Prostate gland (tissue), 2 donors: Measurements from ENCODE around the gene COA6. TPM values are rescaled to one million over a fixed set of nuclear protein-coding genes. Genes with fewer than 3 reads are reported as not detected.

Experiments used
- DNase-seq: peaks from one replicate; pipeline ENCODE4 v3.0.0-alpha.2; 2019; ENCODE audit warnings: low spot score
- H3K27ac ChIP-seq, 2 donors: fragments of 200-600 bp; sonication (generic); 2 replicates each; pipeline ENCODE4 v1.5.1; 2017 to 2019
- H3K27me3 ChIP-seq: fragments of 200-600 bp; sonication (generic); replicated peaks from 2 replicates; pipeline ENCODE4 v1.5.1; 2019; ENCODE audit not compliant: insufficient read depth
- H3K36me3 ChIP-seq, 2 donors: fragments of 200-600 bp; sonication (generic); 1 replicate in 1 of 2; 2 replicates in 1 of 2; pipeline versions ENCODE4 v1.5.1 to v1.8.1; 2017 to 2019
- H3K4me1 ChIP-seq: fragments of 200-600 bp; sonication (generic); replicated peaks from 2 replicates; pipeline ENCODE4 v1.5.1; 2019
- H3K4me3 ChIP-seq, 2 donors: fragments of 200-600 bp; sonication (generic); 2 replicates each; pipeline ENCODE4 v1.5.1; 2017 to 2019
- H3K9me3 ChIP-seq: fragments of 200-600 bp; sonication (generic); 2 replicates; pipeline ENCODE4 v1.5.1; 2017
- CTCF ChIP-seq, 4 experiments: fragments of 200-600 bp in 2 of 4; fragments of 450-650 bp in 2 of 4; sonication (generic) in 2 of 4; IDR thresholded peaks; 1 replicate in 3 of 4; 2 replicates in 1 of 4; pipeline ENCODE4 v1.5.1; 2016 to 2019; ENCODE audit warnings: antibody characterized with exemption in 4 of 4, mild to moderate bottlenecking in 2 of 4, moderate library complexity in 2 of 4
- POLR2A ChIP-seq: fragments of 450-650 bp; IDR thresholded peaks from one replicate; pipeline ENCODE4 v1.6.1; 2016; ENCODE audit warnings: antibody characterized with exemption, mild to moderate bottlenecking
- POLR2AphosphoS5 ChIP-seq: sonication (generic); formaldehyde crosslinking; IDR thresholded peaks from one replicate; pipeline ENCODE4 v1.6.1; 2017; ENCODE audit warnings: antibody characterized with exemption
- WGBS: methylation state at CpG from one replicate; pipeline ENCODE4 v1.1.5; 2018; 5-methylcytosine and 5-hydroxymethylcytosine counted together
- intact Hi-C: fragments of 100-400 bp; cut with DNase I; formaldehyde crosslinking; loops from one replicate; pipeline ENCODE4 v1.14.2; 2022
- total RNA-seq, 2 donors: library from RNA; depleted of rRNA; stranded (reverse); fragments of >200 nt; gene quantifications; one replicate each; pipeline ENCODE4 v1.1.0, GENCODE V29; 2016

Gene COA6
- total RNA-seq, 2 donors from 2014 or later = 16.0 to 31.3 TPM

- H3K4me3 ChIP-seq = no peak overlapping the region
- no peak for TF ChIP-seq CTCF (IDR thresholded peaks at IDR 0.05)
- TF ChIP-seq POLR2AphosphoS5 = no peak
- TF ChIP-seq POLR2A = no peak
- intact Hi-C loops = no loop called here
- H3K36me3 ChIP-seq = no peaks in the 10 kb centered on the region
- DNase-seq = no peak
- no peaks in the 10 kb centered on the region for H3K9me3 ChIP-seq
- WGBS = 93% methylated on average over 2 of the region's 2 CpGs
- no peaks in the 10 kb centered on the region for H3K4me1 ChIP-seq
- H3K27me3 ChIP-seq = no peaks in the 10 kb centered on the region
- H3K27ac ChIP-seq = no peak overlapping the region
Observed at GRCh38 chr1:234362558-234362957, 10.7 kb upstream of the COA6 start.

GRCh38 chr1:234368320-234369032 lies 4.8 kb upstream of the COA6 start:
- Histone ChIP-seq H3K4me3 (no peak overlapping the region), H3K27ac (no peak overlapping the region), H3K36me3 (no peaks in the 10 kb centered on the region), H3K9me3 (no peaks in the 10 kb centered on the region), H3K27me3 (no peaks in the 10 kb centered on the region), H3K4me1 (peaks cover 6% of the 10 kb centered on the region)
- WGBS = 74% methylated on average over 12 of the region's 12 CpGs
- intact Hi-C loops = no loop called here
- DNase-seq = no peak
- no peak for TF ChIP-seq POLR2AphosphoS5
- no peak for TF ChIP-seq POLR2A
- TF ChIP-seq CTCF (IDR thresholded peaks at IDR 0.05) = no peak

GRCh38 chr1:234369033-234369430 lies 4.2 kb upstream of the COA6 start:
- 80% methylated on average over 3 of the region's 3 CpGs for WGBS
- H3K9me3 ChIP-seq = no peaks in the 10 kb centered on the region
- intact Hi-C loops = no loop called here
- peaks cover 6% of the 10 kb centered on the region for H3K4me1 ChIP-seq
- no peak for DNase-seq
- no peak overlapping the region for H3K4me3 ChIP-seq
- H3K27me3 ChIP-seq = no peaks in the 10 kb centered on the region
- no peak overlapping the region for H3K27ac ChIP-seq
- TF ChIP-seq POLR2AphosphoS5 (no peak), POLR2A (no peak), CTCF (IDR thresholded peaks at IDR 0.05) (no peak)
- no peaks in the 10 kb centered on the region for H3K36me3 ChIP-seq

GRCh38 chr1:234369784-234370183 lies 3.5 kb upstream of the COA6 start:
- Histone ChIP-seq H3K4me3 (no peak overlapping the region), H3K27me3 (no peaks in the 10 kb centered on the region), H3K36me3 (no peaks in the 10 kb centered on the region), H3K9me3 (no peaks in the 10 kb centered on the region), H3K27ac (no peak overlapping the region), H3K4me1 (peaks cover 10% of the 10 kb centered on the region)
- TF ChIP-seq POLR2A (no peak), CTCF (IDR thresholded peaks at IDR 0.05) (no peak)
- intact Hi-C loops = no loop called here
- WGBS = 78% methylated on average over 1 of the region's 1 CpG
- no peak for DNase-seq

GRCh38 chr1:234371414-234371813 lies 1.8 kb upstream of the COA6 start:
- 45% methylated on average over 2 of the region's 2 CpGs for WGBS
- DNase-seq = no peak

More at GRCh38 chr1:234371414-234371813, 1.8 kb upstream of the COA6 start:
- no peaks in the 10 kb centered on the region for H3K27me3 ChIP-seq
- TF ChIP-seq POLR2AphosphoS5 (peak; percentile 52), POLR2A (no peak)
- H3K36me3 ChIP-seq = no peaks in the 10 kb centered on the region
- peaks cover 10% of the 10 kb centered on the region for H3K4me1 ChIP-seq
- intact Hi-C loops = no loop called here
- H3K4me3 ChIP-seq = no peak overlapping the region
- peak overlapping the region in 1 of 2 donors; percentile 34 for H3K27ac ChIP-seq
- H3K9me3 ChIP-seq = no peaks in the 10 kb centered on the region
